HEK293 (cell line): ENCODE data around the gene RBMS3.

Experiments used
- CTCF ChIA-PET: fragments of 350-600 bp; formaldehyde crosslinking; extraction: SDS; loops from one replicate; lab custom pipeline; 2021; ENCODE audit warnings: antibody characterized with exemption; lab: Yijun Ruan, JAX
- POLR2A ChIA-PET: fragments of 300-600 bp; formaldehyde crosslinking; extraction: SDS; loops from one replicate; lab custom pipeline; 2020; ENCODE audit warnings: antibody characterized with exemption, inconsistent platforms; lab: Yijun Ruan, JAX
- H3K27ac ChIP-seq: fragments of 200-500 bp; sonication (Bioruptor generic); 2 replicates; pipeline ENCODE4 v1.5.1; 2014; ENCODE audit warnings: low read depth, low read length, control low read depth, inconsistent platforms; ENCODE audit errors: extremely low read depth
- H3K36me3 ChIP-seq, 2 experiments: fragments of 200-500 bp in 1 of 2; sonication (Bioruptor generic) in 1 of 2; 1 replicate in 1 of 2; 2 replicates in 1 of 2; pipeline ENCODE4 v1.5.1; 2014 to 2017; ENCODE audit warnings: inconsistent platforms in 2 of 2, low read length in 2 of 2; ENCODE audit not compliant: control insufficient read depth in 2 of 2, insufficient read depth in 1 of 2
- H3K4me1 ChIP-seq: fragments of 200-500 bp; sonication (Bioruptor generic); 2 replicates; pipeline ENCODE4 v1.5.1; 2014; ENCODE audit warnings: mild to moderate bottlenecking, low read length, inconsistent platforms; ENCODE audit not compliant: control insufficient read depth, insufficient read depth
- H3K4me3 ChIP-seq: 2 replicates; pipeline ENCODE4 v1.5.1; 2011; ENCODE audit warnings: low read depth, mild to moderate bottlenecking, control low read depth, low read length, moderate library complexity
- H3K9me3 ChIP-seq: fragments of 200-500 bp; sonication (Bioruptor generic); 2 replicates; pipeline ENCODE4 v1.5.1; 2014; ENCODE audit warnings: low read depth, low read length, inconsistent platforms; ENCODE audit not compliant: control insufficient read depth, insufficient read depth
- GLIS1 ChIP-seq: fragments of 450-650 bp; formaldehyde crosslinking; IDR thresholded peaks from 2 replicates; pipeline ENCODE4 v1.5.1; 2016; ENCODE audit warnings: missing biosample characterization, missing genetic modification characterization
- KLF10 ChIP-seq: fragments of 450-650 bp; IDR thresholded peaks from 2 replicates; pipeline ENCODE4 v1.5.1; 2018; ENCODE audit warnings: missing biosample characterization, mild to moderate bottlenecking, missing genetic modification characterization
- KLF8 ChIP-seq: fragments of 450-650 bp; formaldehyde crosslinking; IDR thresholded peaks from 2 replicates; pipeline ENCODE4 v1.5.1; 2016; ENCODE audit warnings: missing biosample characterization, missing genetic modification characterization
- MEIS1 ChIP-seq: sonication (generic); formaldehyde crosslinking; IDR thresholded peaks from 2 replicates; pipeline ENCODE4 v1.8.1; 2022; ENCODE audit warnings: missing genetic modification reagents, mild to moderate bottlenecking, borderline replicate concordance
- ZBTB7A ChIP-seq: fragments of 450-650 bp; formaldehyde crosslinking; IDR thresholded peaks from 2 replicates; pipeline ENCODE4 v1.5.1; 2016; ENCODE audit warnings: low read depth, missing biosample characterization, missing genetic modification characterization
- ZNF133 ChIP-seq: fragments of 450-650 bp; formaldehyde crosslinking; IDR thresholded peaks from 2 replicates; pipeline ENCODE4 v1.5.1; 2016; ENCODE audit warnings: missing biosample characterization, missing genetic modification characterization
- ZNF140 ChIP-seq: fragments of 450-650 bp; formaldehyde crosslinking; IDR thresholded peaks from 2 replicates; pipeline ENCODE4 v1.5.1; 2016; ENCODE audit warnings: missing biosample characterization, missing genetic modification characterization
- ZNF184 ChIP-seq: fragments of 450-650 bp; IDR thresholded peaks from 2 replicates; pipeline ENCODE4 v1.5.1; 2018; ENCODE audit warnings: missing biosample characterization, mild to moderate bottlenecking, missing genetic modification characterization
- ZNF202 ChIP-seq: fragments of 450-650 bp; formaldehyde crosslinking; IDR thresholded peaks from 2 replicates; pipeline ENCODE4 v1.5.1; 2016; ENCODE audit warnings: missing biosample characterization, missing genetic modification characterization, borderline replicate concordance
- ZNF211 ChIP-seq: fragments of 450-650 bp; formaldehyde crosslinking; IDR thresholded peaks from 2 replicates; pipeline ENCODE4 v1.5.1; 2016; ENCODE audit warnings: low read depth, missing biosample characterization, missing genetic modification characterization
- ZNF394 ChIP-seq: fragments of 450-650 bp; formaldehyde crosslinking; IDR thresholded peaks from 2 replicates; pipeline ENCODE4 v1.5.1; 2016; ENCODE audit warnings: missing biosample characterization, missing genetic modification characterization, mild to moderate bottlenecking, moderate library complexity, borderline replicate concordance
- ZNF423 ChIP-seq: fragments of 450-650 bp; formaldehyde crosslinking; IDR thresholded peaks from 2 replicates; pipeline ENCODE4 v1.5.1; 2016; ENCODE audit warnings: missing biosample characterization, missing genetic modification characterization
- ZNF513 ChIP-seq: fragments of 450-650 bp; IDR thresholded peaks from 2 replicates; pipeline ENCODE4 v1.5.1; 2018; ENCODE audit warnings: missing biosample characterization, missing genetic modification characterization
- ZNF514 ChIP-seq: fragments of 450-650 bp; formaldehyde crosslinking; IDR thresholded peaks from 2 replicates; pipeline ENCODE4 v1.5.1; 2016; ENCODE audit warnings: missing biosample characterization, missing genetic modification characterization
- ZNF624 ChIP-seq: fragments of 450-650 bp; formaldehyde crosslinking; IDR thresholded peaks from 2 replicates; pipeline ENCODE4 v1.5.1; 2017; ENCODE audit warnings: missing biosample characterization, missing genetic modification characterization
- ZNF701 ChIP-seq: fragments of 450-650 bp; formaldehyde crosslinking; IDR thresholded peaks from 2 replicates; pipeline ENCODE4 v1.5.1; 2016; ENCODE audit warnings: missing biosample characterization, missing genetic modification characterization
- ZNF768 ChIP-seq: fragments of 450-650 bp; formaldehyde crosslinking; IDR thresholded peaks from 2 replicates; pipeline ENCODE4 v1.5.1; 2018; ENCODE audit warnings: missing biosample characterization, mild to moderate bottlenecking, missing genetic modification characterization
- ZNF791 ChIP-seq: fragments of 450-650 bp; formaldehyde crosslinking; IDR thresholded peaks from 2 replicates; pipeline ENCODE4 v1.5.1; 2016; ENCODE audit warnings: missing biosample characterization, missing genetic modification characterization
- TF ChIP-seq, protein P1 (sequence below): fragments of 450-650 bp; formaldehyde crosslinking; IDR thresholded peaks from 2 replicates; pipeline ENCODE4 v1.5.1; 2017; ENCODE audit warnings: missing biosample characterization, missing genetic modification characterization
- TF ChIP-seq, protein P2 (sequence below): fragments of 450-650 bp; formaldehyde crosslinking; IDR thresholded peaks from 2 replicates; pipeline ENCODE4 v1.5.1; 2016; ENCODE audit warnings: missing biosample characterization, missing genetic modification characterization
- TF ChIP-seq, protein P3 (sequence below): fragments of 450-650 bp; formaldehyde crosslinking; IDR thresholded peaks from 2 replicates; pipeline ENCODE4 v1.5.1; 2016; ENCODE audit warnings: missing biosample characterization, missing genetic modification characterization

Gene RBMS3

DNA sequence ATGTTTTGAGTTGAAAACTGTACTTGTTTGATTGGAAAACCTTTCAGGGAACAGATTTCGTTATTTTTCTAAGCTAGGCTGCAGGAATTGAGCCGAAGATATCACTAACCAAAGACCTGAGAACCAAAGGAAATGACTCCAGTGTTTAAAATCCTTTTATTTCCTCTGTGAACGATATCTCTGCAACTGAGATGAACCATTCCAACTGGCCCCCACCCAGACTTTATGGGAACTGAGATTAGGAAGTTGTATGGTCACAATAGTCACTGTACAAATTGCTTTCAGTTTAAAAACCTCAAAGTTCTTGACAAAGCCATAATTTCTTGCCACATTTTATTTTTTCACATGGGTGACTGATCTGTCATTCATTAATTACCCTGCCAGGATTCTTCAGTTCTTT is 232.4 kb downstream of the RBMS3 start:
- CTCF ChIA-PET, result no interaction called here
- H3K4me3 ChIP-seq, result no peak overlapping the region

GRCh38 chr3:29514170-29514569 is 233.3 kb downstream of the RBMS3 start:
- POLR2A ChIA-PET, result no interaction called here
- no peak overlapping the region for H3K4me3 ChIP-seq
- CTCF ChIA-PET, result interaction anchor here (0.6 kb wide), 1 partner anchor 1038 kb away, joined by 3 read pairs; no protein-coding TSS in a partner anchor
- no peaks in the 10 kb centered on the region for H3K4me1 ChIP-seq
- H3K9me3 ChIP-seq, result no peaks in the 10 kb centered on the region
- H3K36me3 ChIP-seq, result no peaks in the 10 kb centered on the region
- TF ChIP-seq, protein P1, sequence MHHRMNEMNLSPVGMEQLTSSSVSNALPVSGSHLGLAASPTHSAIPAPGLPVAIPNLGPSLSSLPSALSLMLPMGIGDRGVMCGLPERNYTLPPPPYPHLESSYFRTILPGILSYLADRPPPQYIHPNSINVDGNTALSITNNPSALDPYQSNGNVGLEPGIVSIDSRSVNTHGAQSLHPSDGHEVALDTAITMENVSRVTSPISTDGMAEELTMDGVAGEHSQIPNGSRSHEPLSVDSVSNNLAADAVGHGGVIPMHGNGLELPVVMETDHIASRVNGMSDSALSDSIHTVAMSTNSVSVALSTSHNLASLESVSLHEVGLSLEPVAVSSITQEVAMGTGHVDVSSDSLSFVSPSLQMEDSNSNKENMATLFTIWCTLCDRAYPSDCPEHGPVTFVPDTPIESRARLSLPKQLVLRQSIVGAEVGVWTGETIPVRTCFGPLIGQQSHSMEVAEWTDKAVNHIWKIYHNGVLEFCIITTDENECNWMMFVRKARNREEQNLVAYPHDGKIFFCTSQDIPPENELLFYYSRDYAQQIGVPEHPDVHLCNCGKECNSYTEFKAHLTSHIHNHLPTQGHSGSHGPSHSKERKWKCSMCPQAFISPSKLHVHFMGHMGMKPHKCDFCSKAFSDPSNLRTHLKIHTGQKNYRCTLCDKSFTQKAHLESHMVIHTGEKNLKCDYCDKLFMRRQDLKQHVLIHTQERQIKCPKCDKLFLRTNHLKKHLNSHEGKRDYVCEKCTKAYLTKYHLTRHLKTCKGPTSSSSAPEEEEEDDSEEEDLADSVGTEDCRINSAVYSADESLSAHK, result no peak
- TF ChIP-seq ZNF394 (tag by site-specific recombination), result no peak
- TF ChIP-seq, protein P2, sequence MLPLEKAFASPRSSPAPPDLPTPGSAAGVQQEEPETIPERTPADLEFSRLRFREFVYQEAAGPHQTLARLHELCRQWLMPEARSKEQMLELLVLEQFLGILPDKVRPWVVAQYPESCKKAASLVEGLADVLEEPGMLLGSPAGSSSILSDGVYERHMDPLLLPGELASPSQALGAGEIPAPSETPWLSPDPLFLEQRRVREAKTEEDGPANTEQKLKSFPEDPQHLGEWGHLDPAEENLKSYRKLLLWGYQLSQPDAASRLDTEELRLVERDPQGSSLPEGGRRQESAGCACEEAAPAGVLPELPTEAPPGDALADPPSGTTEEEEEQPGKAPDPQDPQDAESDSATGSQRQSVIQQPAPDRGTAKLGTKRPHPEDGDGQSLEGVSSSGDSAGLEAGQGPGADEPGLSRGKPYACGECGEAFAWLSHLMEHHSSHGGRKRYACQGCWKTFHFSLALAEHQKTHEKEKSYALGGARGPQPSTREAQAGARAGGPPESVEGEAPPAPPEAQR, result no peak
- no peak for TF ChIP-seq ZNF133 (tag by site-specific recombination)
- no peak for TF ChIP-seq ZNF423
- TF ChIP-seq ZNF140, result no peak
- TF ChIP-seq GLIS1, result no peak
- no peak for TF ChIP-seq ZNF211
- TF ChIP-seq ZNF768 (tag by site-specific recombination), result no peak
- no peak for TF ChIP-seq KLF10 (tag by site-specific recombination)
- TF ChIP-seq ZNF791, result no peak
- no peak for TF ChIP-seq KLF8
- TF ChIP-seq ZNF514 (tag by site-specific recombination), result no peak
- no peak for TF ChIP-seq ZNF202 (tag by site-specific recombination)
- no peak overlapping the region for H3K27ac ChIP-seq

More for the DNA sequence above, 232.4 kb downstream of the RBMS3 start:
- Histone ChIP-seq H3K4me1 (no peaks in the 10 kb centered on the region), H3K9me3 (no peaks in the 10 kb centered on the region), H3K36me3 (no peaks in the 10 kb centered on the region)
- POLR2A ChIA-PET, result no interaction called here
- TF ChIP-seq ZNF184 (no peak), ZNF423 (no peak), ZNF513 (no peak), ZNF624 (tag by site-specific recombination) (no peak), ZNF701 (tag by site-specific recombination) (no peak), ZBTB7A (tag by site-specific recombination) (no peak)
- TF ChIP-seq, all 188 proteins: peak for 0
- H3K27ac ChIP-seq, result no peak overlapping the region

DNA sequence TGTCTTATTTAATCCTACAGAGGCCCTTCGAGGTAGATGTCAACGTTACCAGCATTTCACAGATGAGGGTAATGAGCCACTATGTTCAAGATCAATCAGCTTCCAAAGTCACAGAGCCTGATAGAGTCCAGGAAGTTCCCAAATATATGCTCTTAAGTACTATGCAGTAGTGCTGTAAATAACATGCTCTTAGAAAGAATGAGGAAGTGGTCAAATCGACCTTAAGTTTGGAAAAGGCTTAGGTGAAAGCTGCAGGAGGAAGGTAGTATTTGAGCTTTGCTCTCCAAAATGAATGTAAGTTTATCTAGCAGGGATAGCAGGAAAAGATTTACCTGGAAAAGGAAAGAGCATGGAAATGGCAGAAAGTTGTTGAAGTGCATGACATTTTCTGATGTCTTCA is 234.0 kb downstream of the RBMS3 start:
- POLR2A ChIA-PET, result no interaction called here
- no peaks in the 10 kb centered on the region for H3K9me3 ChIP-seq
- no peak for TF ChIP-seq MEIS1 (CRISPR knock-in tag)
- TF ChIP-seq, protein P3, sequence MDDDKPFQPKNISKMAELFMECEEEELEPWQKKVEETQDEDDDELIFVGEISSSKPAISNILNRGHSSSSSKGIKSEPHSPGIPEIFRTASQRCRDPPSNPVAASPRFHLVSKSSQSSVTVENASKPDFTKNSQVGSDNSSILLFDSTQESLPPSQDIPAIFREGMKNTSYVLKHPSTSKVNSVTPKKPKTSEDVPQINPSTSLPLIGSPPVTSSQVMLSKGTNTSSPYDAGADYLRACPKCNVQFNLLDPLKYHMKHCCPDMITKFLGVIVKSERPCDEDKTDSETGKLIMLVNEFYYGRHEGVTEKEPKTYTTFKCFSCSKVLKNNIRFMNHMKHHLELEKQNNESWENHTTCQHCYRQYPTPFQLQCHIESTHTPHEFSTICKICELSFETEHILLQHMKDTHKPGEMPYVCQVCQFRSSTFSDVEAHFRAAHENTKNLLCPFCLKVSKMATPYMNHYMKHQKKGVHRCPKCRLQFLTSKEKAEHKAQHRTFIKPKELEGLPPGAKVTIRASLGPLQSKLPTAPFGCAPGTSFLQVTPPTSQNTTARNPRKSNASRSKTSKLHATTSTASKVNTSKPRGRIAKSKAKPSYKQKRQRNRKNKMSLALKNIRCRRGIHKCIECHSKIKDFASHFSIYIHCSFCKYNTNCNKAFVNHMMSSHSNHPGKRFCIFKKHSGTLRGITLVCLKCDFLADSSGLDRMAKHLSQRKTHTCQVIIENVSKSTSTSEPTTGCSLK (tag by site-specific recombination), result no peak
- TF ChIP-seq, all 188 proteins: peak for 0
- H3K4me1 ChIP-seq, result no peaks in the 10 kb centered on the region
- CTCF ChIA-PET, result no interaction called here
- H3K36me3 ChIP-seq, result no peaks in the 10 kb centered on the region
- H3K27ac ChIP-seq, result no peak overlapping the region
- H3K4me3 ChIP-seq, result no peak overlapping the region
